HG02981 (cell line): Measurements from ENCODE around the gene CCDC91.
"Not testable (repeated sequence)": the region's sequence is repeated elsewhere in the genome, so short reads cannot be mapped to it uniquely, and the experiment has no call there.

Source experiments
- ATAC-seq: cut with Tn5 transposase; IDR thresholded peaks from one replicate; pipeline ENCODE4 v1.9.1; 2021; ENCODE audit warnings: mild to moderate bottlenecking, moderate library complexity; ENCODE audit not compliant: unreplicated experiment

CCDC91 gene

DNA sequence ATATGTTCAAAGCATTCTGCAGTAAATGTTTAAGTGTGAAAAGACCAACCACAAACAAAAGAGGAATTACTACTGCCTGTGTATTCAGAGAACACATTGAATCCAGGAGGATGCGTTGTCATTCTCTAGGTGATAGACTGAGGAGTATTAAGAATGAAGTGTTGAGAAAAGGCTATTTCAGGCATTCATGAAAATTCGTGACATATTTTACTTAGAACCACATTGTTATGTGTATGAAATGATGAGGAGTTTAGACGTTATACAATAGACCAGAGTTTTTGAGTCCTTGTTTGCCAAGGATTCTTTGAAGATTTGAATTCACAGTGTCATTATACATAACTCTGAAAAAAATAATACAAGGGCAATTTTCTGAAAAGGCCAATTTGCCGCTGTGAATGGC, 251.8 kb downstream of the CCDC91 start:
- ATAC-seq, result no peak

- ATAC-seq, result no peak
These were observed 253.1 kb downstream of the CCDC91 start for GRCh38 chr12:28443337-28443736.

- ATAC-seq, result no peak
These were observed 255.8 kb downstream of the CCDC91 start for GRCh38 chr12:28446031-28446430.

GRCh38 chr12:28453686-28454085, 263.4 kb downstream of the CCDC91 start:
- no peak for ATAC-seq

GRCh38 chr12:28456934-28457710, 266.9 kb downstream of the CCDC91 start:
- ATAC-seq, result no peak

GRCh38 chr12:28457785-28458184, 267.5 kb downstream of the CCDC91 start:
- no peak for ATAC-seq

GRCh38 chr12:28459481-28459880, 269.2 kb downstream of the CCDC91 start:
- ATAC-seq, result no peak

- ATAC-seq, result peak; percentile 89
These were observed 270.3 kb downstream of the CCDC91 start for GRCh38 chr12:28460420-28461130.

DNA sequence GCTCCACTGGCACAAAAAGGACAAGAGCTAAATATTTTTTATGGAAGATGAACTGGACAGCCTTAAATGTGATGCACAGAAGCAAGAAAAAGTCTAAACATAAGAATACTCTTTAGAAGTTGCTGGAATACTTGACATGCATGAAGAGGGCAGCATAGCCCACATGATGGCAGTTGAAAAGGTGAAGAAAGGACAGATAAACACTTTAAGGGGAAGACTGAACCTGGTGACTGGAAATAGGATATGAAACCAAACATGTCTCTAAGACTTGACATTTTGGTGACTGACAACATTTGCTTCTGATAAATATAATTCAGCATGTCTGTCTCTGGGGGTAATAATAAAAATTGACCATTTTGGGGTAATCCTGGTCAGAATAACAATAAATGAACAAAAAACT, 273.1 kb downstream of the CCDC91 start:
- ATAC-seq, result no peak

DNA sequence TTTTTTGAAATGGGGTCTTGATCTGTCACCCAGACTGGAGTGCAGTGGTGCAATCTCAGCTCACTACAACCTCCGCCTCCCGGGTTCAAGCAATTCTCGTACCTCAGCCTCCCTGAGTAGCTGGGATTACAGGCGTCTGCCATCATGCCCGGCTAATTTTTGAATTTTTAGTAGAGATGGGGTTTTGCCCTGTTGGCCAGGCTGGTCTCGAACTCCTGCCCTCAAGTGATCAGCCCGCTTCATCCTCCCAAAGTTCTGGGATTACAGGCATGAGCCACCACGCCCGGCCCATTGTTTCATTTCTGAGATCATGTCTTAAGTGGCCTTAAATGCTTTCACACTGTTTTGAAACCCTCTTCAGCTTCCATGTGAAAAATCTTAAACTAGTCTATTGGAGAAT, 281.5 kb downstream of the CCDC91 start:
- not testable (repeated sequence) for ATAC-seq

GRCh38 chr12:28476206-28476605, 285.9 kb downstream of the CCDC91 start:
- not testable (repeated sequence) for ATAC-seq

- not testable (repeated sequence) for ATAC-seq
These were observed 288.8 kb downstream of the CCDC91 start for GRCh38 chr12:28479097-28479496.

DNA sequence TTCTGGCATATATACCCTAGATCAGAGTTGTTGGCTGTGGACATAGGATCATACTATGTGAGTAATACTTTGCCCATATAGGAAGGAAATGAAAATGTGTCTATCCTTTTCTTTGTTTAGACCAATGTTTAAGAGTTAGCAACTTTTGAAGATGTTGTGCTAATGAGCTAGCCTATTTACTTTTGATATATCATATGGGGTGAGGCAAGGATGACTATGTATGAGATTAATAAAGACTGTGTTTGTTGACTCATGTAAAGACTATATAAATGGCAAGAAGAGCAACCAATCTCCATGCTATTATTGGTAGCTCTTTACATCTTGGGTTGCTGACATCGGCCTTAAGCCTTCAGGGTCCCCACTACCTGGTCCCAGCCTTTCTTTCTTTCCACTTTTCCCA, 289.4 kb downstream of the CCDC91 start:
- no peak for ATAC-seq

GRCh38 chr12:28484156-28484555, 293.9 kb downstream of the CCDC91 start:
- ATAC-seq, result no peak

DNA sequence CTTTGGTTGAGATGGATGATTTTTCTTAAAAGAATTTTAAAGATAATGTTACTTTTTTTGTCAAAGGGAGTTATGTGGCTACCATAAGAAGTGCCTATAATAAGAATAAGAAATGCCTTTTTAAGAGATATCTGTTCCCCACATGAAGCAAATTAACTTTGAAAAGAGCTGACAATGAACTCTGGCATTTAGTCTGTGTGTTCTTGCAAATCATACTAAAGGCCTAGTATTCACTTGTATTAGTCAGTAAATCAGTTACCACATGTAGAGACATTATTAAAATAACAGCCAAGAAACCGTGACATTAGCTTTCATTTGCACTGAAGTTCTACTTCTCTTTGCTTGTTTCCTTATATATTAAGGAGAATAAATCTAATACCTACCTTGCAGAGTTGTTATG, 296.3 kb downstream of the CCDC91 start:
- no peak for ATAC-seq

GRCh38 chr12:28489246-28489645, 299.0 kb downstream of the CCDC91 start:
- no peak for ATAC-seq

DNA sequence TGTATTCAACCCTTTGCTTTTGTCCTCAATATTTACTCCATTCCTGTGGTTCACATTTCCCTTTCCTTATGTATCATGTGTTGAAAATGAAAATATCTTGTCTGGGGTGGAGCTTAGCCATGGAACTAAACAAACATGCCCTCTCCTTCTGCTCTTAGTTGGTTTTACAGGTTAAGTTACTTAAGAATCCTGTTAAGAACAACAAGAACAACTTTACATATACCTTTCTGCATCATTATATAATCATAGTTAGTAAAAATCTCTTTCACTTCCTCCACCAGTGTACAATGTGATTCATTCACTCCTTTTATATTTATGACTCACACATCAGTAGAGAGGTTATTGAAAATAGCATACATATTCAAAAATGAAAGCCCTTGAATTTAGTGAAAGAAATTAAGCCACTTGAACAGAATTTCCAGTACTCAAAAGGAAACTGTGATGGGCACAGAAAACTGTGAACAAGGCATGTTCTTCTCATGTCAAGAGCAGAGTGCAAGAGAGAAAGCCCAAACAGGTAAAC, 307.7 kb downstream of the CCDC91 start:
- ATAC-seq, result peak; percentile 97

DNA sequence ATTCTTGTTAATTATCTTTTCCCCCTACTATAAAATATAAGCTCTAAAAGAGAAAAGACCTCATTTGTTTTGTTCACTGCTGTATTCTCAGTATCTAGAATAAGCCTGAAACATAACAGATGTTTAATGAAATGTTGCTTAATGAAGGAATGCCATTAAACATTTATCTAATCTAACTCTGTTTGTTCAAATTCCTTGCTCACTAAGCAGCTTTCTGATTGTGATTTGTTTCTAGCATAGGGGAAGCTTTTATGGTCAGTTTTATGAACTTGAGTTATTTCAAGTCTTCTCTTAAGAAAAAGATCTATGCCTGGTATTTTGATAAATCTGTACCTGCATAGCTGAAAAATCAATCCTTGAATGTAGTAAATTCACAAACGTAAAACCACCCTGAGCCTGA, 308.6 kb downstream of the CCDC91 start:
- ATAC-seq, result no peak

DNA sequence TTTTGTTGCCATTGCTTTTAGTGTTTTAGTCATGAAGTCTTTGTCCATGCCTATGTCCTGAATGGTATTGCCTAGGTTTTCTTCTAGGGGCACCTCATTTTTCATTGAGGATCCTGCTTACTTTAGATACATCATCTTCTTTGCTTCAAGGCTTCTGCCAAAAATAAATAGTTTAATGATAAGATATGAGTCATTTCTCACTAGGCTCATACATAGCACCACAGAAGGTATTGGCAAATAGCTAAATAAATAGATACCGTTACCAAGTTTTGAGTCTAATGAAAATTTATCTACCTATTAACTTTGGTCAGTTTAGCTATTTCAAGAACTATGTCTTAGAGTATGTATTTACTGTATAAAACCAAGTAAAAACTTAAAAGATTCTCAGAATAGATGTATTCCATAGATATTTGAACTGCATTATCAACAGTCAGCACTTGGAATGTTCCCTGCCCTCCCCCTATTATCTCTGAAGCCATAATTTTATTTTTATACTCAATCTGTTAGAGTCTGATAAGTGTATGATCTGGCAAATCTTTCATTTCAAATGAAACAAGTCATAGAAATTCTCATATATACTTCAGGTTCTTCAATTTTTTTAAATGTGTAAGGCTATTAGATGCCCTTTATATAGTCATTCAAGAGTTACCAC, 310.2 kb downstream of the CCDC91 start:
- no peak for ATAC-seq

GRCh38 chr12:28506271-28506670, 316.0 kb downstream of the CCDC91 start:
- no peak for ATAC-seq

- ATAC-seq, result no peak
These were observed 316.8 kb downstream of the CCDC91 start for GRCh38 chr12:28507033-28507432.

- no peak for ATAC-seq
These were observed 317.6 kb downstream of the CCDC91 start for GRCh38 chr12:28507867-28508266.
